GM21381 (cell line): Measurements from ENCODE around the gene UFSP2.

Source experiments
- ATAC-seq: cut with Tn5 transposase; IDR thresholded peaks from one replicate; pipeline ENCODE4 v1.9.1; 2021; ENCODE audit warnings: mild to moderate bottlenecking, moderate library complexity; ENCODE audit not compliant: unreplicated experiment

The UFSP2 gene, protein sequence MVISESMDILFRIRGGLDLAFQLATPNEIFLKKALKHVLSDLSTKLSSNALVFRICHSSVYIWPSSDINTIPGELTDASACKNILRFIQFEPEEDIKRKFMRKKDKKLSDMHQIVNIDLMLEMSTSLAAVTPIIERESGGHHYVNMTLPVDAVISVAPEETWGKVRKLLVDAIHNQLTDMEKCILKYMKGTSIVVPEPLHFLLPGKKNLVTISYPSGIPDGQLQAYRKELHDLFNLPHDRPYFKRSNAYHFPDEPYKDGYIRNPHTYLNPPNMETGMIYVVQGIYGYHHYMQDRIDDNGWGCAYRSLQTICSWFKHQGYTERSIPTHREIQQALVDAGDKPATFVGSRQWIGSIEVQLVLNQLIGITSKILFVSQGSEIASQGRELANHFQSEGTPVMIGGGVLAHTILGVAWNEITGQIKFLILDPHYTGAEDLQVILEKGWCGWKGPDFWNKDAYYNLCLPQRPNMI

DNA sequence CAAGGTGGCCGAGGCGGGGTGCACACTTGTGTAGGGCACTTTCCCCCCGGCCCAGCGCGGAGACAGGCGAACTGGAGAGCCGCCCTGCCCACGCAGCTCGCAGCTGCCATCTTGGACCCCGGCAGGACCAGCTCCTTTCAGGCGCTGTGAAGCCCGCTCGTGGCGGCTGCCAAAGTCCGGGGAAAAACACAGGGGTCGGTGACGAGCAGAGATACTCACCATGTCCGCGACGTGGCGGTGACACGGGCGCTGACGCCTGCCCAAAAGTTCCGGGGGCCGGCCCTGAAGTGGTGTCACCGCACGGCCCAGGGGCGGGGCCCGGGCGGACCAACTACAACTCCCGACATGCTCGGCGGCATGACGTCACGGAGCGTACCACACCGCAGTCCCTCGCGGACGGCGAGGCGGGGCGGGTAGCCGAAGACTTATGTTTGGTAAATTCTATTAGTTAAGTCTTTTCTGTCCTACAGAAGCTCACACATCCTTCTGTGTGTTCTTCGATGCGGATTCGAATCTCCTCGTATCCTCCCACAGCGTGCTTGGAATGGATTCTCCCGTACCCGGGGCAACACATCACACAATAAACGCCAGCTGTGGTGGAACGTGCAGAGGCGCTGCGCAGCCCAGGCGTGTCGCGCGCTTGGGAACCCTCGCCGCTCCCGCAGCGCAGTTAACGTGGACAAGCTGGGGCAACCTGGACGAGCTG, at the start of gene UFSP2:
TSS of gene UFSP2 (minus strand) at position 318 of the 706 bp plus-strand sequence. CDS start at position 222, 96 bp downstream.
- peak; percentile 92 for ATAC-seq

DNA sequence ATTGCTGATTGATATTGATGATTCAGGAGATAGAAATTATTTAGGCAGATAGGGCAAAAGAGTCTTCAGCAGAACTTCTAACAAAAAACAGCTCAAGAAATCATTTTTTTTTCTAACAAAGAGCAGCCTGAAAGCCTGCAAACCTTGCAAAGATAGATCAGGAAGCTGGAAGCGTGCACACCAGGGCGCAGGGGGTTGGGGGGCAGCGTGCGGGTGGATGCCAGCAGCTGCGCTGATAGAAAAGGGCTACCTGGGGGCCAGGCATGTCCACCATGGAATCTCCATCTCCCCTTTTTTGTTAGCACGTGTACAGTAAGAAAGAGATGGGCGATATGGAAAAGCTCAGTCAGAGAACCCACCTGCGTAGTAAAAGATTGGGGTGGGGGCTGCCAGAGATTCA, 47.5 kb upstream of the UFSP2 start:
- ATAC-seq, result no peak

DNA sequence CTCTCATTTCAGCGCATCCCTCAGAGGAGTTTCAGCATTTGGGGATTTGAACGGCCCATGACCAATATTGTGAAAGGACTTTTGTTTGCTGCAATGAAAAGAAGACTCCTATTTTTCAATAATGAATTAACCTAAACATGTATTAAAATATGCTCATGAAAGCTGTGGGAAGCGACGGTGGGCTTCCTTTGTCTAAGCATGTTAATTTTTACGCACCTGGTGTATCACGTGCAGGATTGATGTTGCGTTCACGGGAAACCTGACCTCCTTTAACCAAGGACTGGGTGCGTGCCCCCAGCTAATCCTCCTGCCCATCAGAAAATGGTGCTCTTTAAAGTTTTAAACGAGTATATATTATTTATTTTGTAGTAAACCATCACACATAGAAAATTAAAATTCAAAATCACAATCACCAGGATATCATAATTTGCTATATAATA, 46.4 kb upstream of the UFSP2 start:
- no peak for ATAC-seq

DNA sequence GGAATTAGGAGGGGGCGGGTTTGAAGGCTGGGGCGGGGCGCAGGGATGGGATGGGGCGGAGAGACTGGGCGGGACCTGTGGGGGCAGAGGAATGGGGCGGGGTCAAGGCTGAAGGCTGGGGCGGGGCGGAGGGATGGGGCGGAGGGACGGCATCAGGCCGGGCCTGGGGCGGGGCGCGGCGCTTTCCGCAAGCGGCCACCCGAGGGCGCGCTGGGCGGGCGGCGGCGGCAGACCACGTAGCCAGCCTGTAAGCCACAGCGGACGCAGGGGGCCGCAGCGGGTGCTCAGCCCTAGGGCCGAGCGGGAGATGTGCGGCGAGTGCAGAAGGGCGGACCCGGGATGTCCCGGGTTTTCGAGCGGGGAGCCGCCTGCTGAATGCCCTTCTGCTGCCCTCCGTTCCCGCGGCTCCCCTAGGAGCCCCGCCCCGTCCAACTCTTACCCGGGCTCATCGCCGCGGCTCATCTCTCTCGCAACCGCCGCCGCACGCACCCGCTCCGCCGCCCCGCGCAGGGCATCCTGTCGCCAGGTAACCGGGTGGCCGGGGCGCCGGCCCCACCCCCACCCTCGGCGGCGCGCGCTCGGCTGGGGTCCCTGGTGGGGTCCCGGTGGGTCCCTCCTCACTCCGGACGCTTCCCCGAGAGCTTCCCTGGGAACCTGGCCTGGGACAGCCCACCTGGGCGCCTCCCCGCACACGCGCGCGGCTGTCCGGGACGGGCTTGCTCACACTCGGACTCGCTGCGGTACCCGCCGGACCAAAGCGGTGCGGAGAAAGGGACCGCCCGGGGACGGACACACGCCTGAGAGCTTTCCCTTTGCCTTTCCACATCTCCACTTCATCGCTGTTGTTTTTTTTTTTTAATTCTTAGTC, 45.7 kb upstream of the UFSP2 start, which contains the start of gene CCDC110:
TSS of gene CCDC110 (minus strand) at position 499 of the 868 bp plus-strand sequence. CDS start at position 449, 50 bp downstream.
- peak; percentile 89 for ATAC-seq

DNA sequence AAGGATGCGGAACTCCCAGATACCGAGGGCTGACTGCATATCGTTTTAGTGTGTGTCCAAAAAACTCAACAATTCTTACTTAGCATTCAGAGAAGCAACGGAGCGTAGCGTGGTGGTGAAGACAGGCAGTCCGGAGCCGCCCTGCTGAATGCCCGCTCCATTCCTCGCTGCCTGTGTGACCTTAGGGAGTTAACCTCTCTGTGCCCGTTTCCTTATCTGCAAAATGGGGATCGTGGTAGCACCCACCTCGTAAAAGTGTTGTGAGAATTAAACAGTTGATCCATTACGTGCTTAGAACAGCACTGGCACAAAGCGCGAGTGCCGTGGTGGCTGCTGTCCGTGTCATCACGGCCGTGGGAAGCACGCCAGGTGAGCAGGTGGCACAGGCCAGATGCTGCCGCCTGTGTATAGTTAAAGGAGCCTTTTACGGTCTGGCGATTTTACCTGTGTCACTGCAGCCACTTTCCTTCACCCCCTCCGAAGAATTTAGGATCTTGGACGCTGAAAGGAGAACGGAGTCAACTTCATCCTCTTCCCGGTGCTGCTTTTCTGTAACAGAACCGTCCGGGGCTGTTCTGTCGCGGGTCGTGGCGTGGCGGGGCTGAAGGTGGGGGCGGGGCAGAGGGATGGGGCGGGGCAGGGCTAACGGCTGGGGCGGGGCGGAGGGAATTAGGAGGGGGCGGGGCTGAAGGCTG, 44.9 kb upstream of the UFSP2 start:
- ATAC-seq, result peak; percentile 2

DNA sequence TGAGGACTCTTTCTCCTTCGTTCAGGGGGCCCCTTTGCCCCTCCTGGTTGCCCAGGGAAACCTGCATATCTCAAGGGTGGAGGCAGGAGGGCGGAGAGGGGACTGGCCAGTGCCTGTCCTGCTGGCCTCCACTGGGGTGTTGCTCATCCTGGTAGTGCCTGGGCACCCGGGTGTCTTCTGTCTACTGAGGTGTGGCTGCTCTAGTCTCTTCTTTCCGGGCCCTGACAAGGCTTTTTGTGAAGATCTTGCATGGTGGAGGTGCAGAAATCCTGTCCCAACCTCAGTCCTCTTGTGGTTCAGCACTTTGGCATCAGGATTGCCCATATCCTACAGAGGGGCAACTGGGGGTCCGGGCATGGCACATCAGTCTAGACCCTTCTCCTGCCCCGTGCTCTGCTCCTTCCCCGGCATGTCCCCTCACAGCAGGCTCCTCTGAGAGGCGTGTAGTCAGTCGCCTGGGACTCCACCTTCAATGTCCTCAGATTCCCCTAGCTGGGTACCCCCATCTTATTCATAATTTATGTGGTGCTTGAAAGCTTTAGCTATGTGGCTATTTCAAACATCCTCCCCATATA, 43.9 kb upstream of the UFSP2 start:
- ATAC-seq, result no peak

DNA sequence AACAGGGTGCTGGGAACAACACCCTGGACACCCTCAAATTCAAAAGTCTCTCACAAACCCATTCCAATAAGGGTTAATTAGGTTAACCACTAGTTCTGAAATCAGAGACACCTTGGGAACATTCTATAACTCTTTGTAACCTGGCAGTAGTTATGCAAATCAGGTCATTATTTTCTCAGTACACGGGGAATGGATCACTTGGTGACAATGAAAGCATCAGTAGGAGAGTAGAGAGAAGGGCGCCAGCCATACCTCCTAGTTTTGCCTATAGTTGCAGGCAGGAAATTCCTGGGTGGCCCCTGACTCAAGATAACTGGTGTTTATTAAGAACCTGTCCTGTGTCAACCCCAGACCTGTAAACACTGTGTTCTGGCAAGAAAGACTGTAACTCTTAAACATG, 43.2 kb upstream of the UFSP2 start:
- ATAC-seq, result no peak

DNA sequence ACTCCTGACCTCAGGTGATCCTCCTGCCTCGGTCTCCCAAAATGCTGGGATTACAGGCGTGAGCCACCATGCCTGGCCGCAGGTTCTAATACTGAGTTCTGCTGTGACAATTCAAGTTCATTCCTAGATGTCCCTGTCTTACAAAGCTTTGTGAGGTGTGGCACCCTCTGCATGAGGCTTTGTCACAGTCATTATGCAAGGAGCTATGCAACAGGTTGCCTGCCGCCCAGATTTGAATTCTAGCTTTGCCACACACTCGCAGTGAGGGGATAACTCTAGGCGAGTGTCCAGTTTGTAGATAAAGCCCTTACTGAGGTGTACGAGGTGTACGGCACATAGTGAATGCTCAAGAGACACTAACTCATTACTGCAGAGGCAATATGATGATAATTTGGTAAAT, 42.2 kb upstream of the UFSP2 start:
- no peak for ATAC-seq

DNA sequence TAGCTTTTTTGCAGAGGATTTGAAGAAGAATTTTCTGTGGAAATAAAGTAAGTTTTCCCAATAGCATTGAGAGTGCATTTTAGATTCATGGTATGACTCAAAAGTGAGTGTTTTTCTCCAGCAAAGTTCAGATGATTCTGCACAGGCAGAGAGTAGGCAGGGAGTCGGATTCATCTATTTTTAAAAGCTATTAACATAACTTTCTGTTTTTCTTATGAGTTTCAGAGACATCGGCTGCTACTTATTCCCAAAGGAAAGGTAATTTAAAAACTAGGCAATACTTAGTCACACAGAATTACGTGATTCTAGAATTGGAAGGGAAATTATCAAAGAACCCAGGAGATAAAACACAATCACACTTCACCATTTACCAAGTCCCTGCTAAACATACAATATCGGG, 41.3 kb upstream of the UFSP2 start:
- no peak for ATAC-seq

DNA sequence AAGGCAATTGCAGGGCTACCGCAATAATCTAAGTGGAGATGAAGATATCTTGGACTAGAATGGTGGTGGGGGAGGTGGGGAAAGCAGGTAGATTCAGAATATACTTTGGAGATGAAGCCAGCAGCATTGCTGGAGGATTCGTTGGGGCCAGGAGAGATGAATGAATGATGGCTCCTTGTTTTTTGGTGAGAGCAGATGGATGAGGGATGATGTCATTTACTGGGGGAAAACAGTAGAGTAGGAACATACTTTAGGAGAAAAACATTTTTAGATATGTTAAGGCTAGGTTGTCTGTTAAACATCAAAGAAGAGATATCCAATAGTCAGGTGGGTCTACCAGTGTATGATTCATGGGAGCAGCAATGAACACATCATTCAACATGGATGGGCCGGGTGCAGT, 39.9 kb upstream of the UFSP2 start:
- ATAC-seq, result no peak

DNA sequence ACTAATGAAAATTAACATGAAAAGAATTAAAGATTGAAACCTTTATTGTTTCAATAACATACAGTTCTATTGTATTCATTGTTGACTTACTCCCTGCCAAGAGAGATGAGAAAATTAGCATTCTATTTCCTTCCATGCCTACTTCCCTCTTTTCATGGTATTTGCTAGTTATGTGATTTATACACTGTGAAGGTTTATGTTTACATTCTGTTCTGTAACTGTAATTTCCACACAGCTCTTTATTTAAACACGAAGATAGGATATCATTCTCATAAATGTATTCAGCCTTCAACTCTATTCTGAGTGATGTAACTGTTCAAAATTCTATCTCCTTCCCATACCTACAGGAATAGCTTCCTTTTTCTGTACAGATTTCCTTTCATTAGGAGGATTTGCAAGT, 39.1 kb upstream of the UFSP2 start:
- no peak for ATAC-seq

DNA sequence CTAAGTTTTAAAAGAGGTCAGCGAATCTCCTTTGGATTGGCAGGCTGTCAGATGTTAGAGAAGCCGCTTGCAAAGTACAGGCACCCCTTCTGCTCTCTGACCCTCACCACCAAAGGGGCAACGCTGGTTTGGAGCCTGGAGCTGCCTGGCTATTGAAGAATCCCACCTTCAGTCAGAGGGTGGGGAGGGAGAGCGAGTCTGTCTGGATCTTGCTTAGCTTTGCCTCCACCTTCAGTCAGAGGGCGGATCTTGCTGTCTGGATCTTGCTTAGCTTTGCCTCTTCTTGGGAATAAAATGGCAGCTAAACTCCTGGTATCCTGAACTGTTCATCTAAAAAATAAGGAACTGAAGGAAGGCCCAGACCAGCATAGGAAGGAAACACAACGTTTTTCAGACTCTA, 38.4 kb upstream of the UFSP2 start:
- ATAC-seq, result no peak

DNA sequence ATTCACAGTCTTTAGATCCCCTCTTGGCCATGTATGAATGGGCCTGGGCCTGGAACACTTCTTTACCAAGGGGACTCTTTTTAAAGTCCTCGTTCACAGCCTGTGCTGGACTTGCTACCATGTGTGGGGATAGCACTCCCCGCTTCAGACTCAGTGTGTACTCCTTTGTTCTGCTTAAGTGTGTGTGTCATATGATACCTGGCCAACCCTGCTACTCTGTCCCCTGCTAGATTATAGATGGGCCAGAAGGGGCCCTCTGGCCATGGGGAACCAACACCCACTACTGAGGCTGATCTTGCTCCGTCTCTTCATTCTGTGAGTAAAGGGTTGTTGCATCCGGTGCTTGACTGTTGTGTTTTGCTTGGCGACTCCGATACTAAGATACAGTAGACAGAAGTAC, 37.8 kb upstream of the UFSP2 start:
- no peak for ATAC-seq

DNA sequence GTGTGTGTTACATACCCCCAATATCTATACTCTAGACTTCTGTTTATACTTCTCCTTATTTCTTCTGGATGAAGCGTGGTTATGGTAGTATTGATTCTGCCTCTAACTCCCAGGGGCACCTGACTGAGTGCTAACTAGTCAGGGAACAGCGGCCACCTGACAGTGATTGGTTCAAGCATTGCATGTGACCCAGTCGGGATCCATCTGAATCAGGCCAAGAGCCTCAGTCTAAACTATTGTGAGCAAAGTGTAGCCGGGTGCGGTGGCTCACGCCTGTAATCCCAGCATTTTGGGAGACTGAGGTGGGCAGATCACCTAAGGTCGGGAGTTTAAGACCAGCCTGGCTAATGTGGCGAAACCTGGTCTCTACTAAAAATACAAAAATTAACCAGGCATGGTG, 35.8 kb upstream of the UFSP2 start:
- ATAC-seq, result no peak

DNA sequence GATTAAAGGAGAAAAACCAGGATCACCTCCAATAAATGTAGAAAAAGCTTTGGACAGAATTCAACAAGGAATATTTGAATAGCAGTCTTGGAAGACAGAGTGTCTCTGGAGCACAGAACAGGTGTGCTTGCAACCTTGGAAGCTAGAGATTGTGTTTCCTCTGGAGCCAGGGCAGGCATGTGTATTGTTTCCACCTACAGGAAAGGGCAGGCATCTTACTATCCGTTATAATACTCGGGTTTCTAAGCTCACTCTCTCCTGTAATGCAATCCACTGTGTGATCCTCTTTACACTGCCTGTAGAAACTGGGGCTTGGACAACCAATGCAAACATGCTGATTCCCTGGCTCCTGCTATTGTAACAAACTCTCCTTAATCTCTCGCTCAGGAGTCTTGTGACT, 31.4 kb upstream of the UFSP2 start:
- ATAC-seq, result no peak

DNA sequence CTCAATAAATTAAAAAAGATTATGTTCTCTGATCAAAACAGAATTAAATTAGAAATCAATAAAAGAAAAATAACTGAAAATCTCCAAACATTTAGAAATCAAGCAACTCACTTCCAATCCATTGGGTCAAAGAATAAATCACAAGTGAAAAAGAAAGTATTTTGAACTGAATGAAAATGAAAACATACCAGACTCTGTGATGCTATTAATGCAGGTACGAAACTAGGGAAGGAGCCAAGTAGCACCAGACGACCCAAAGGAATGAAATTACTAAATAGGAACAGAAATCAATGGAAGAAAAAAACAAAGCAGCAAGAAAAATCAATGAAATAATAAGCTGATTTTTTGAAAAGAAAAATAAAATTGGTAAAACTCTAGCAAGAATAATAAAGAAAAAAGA, 30.4 kb upstream of the UFSP2 start:
- no peak for ATAC-seq

DNA sequence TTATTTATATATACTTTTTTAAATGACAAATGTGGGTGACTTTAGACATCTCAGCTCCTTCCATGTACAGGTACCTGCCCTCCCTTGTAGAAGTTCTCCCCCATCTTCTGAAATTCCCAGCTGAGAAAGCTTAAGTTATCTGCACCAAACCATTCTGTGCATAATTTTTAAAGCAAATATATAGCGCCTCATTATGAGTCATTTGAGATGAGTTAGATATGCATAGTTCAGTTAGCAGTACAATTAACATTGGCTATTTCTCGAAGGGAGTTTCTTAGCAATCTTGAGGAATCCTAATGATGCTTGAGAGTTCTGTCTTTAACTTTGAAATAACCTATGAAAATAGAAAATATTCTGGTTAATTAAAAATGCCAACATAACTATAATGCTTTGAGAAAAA, 19.4 kb upstream of the UFSP2 start:
- no peak for ATAC-seq

DNA sequence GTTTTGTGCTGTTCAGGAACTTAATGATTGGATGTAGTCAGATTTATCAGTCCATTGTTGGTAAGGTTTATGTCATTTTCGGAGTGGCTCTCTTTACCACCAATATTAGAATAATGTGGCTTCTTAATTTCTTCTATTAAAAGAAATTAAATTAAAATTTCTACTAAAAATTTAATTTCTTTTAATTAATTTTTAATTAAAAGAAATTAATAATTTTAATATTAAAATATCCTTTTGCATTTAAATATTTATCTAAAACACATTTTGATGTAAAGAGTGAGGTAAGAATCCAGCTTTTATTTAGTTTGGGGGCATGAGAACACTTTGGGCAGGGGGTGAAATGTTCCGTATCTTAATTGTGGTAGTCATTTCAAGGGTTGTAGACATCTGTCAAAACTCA, 15.7 kb upstream of the UFSP2 start:
- ATAC-seq, result no peak

DNA sequence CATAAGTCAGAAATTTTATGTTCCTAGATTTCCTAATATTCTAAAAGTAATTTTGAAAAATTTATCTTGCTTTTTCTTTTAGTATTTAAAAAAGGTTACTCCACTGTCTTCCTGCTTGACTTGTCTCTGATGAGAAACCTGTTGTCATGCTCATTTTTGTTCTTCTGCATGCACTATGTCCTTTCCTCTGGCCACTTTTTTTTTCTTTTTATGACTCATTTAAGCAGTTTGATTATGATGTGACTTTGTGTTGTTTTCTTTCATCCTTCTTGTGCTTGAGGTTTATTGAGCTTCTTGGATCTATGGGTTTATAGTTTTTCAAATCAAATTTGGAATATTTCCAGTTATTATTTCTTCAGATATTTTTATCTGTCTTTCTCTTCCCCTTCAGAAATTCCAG, 12.0 kb upstream of the UFSP2 start:
- no peak for ATAC-seq

DNA sequence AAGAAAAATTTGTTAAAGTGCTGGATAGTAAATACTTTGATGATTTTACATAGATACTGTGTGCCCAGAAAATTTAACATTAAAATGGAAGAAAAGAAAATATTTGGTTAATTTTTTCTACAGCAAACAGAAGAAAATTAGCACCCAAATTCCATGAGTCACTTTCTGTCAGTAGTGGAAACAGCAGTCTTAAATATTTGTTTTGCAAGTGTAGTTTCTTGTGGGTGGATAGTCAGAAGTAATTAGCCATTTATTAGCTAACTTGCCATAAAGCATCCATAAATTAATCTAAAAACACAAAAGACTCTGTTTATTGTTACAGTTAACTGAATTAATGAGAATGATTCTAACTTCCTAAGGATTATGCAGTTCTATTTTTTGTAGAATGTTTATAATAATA, 9.7 kb upstream of the UFSP2 start:
- no peak for ATAC-seq
